ENCODE data around the gene MTG1. TPM values are rescaled to one million over a fixed set of nuclear protein-coding genes. Genes with fewer than 3 reads are reported as not detected.
A peak's percentile ranks its signal among the peaks of the same experiment; 100 is the strongest.
"Not testable (repeated sequence)": the region's sequence is repeated elsewhere in the genome, so short reads cannot be mapped to it uniquely, and the experiment has no call there.

The MTG1 gene
- polyA plus RNA-seq, 4 donors: 67.4 to 124 (median 90.9) TPM

DNA sequence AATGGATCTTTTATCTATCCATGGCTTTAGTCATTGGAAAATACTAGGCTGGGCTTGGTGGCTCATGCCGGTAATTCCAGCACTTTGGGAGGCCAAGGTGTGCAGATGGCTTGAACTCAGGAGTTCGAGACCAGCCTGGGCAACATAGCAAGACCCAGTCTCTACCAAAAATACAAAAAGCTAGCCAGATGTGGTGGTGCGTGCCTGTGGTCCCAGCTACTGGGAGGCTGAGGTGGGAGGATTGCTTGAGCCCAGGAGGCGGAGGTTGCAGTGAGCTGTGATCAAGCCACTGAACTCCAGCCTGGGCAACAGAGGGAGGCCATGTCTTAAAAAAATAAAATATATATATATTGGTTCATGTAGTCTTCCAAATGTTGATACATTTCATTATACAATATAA, 7.0 kb upstream of the MTG1 start:
- not testable (repeated sequence) for H3K27me3 ChIP-seq (ENCODE audit: control insufficient read depth in 3 of 3, insufficient read depth in 3 of 3, low read length in 3 of 3); H3K9me3 ChIP-seq (ENCODE audit: control insufficient read depth in 2 of 2, insufficient read depth in 1 of 2, low read depth in 1 of 2, low read length in 1 of 2); H3K4me1 ChIP-seq (ENCODE audit: control insufficient read depth in 3 of 3, insufficient read depth in 2 of 3, low read depth in 1 of 3, low read length in 2 of 3); H3K27ac ChIP-seq (ENCODE audit: low read depth in 1 of 3, low read length in 2 of 3); FAIRE-seq; DNase-seq; H3K4me3 ChIP-seq (ENCODE audit: low read depth in 1 of 3, low read length in 3 of 3)
- peaks cover 0 to 32% (median 9%) of the 10 kb centered on the region in 3 donors for H3K36me3 ChIP-seq (ENCODE audit: control insufficient read depth in 3 of 3, insufficient read depth in 2 of 3, low read depth in 1 of 3, low read length in 3 of 3)
- WGBS, 3 donors: 91 to 97% (median 97%) methylated on average over 4 of the region's 4 CpGs

DNA sequence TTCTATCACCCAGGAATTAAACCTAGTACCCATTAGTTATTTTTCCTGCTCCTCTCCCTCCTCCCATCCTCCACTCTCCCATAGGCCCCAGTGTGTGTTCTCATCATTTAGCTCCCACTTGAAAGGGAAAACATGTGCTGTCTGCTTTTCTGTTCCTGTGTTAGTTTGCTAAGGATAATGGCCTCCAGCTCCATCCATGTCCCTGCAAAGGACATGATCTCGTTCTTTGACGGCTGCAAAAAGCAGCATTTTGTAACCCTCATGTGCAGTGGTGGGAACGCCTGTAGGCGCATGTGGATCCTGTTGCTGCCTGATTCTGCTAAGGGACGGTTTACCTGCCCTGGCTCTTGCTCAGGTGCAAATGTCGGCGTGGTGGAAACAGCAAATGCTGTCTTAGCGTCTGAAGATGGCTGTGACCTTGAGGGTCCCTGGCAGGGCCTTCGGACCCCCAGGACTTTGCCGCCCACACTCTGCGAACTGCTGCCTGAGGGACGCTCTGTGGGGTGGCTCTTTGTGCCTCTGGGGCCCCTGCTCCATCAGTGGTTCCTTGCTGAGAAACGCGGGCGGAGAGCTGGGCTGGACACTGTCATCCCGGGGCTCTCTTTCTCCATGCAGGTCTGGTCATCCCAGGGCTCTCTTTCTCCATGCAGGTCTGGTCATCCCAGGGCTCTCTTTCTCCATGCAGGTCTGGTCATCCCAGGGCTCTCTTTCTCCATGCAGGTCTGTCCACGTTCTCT, 5.6 kb upstream of the MTG1 start:
- peaks cover 0 to under 1% (median 0%) of the 10 kb centered on the region in 3 donors for H3K4me1 ChIP-seq (ENCODE audit: control insufficient read depth in 3 of 3, insufficient read depth in 2 of 3, low read depth in 1 of 3, low read length in 2 of 3)
- H3K4me3 ChIP-seq (ENCODE audit: low read depth in 1 of 3, low read length in 3 of 3): no peak overlapping the region
- DNase-seq: no peak
- peaks cover 0 to 30% (median 9%) of the 10 kb centered on the region in 3 donors for H3K36me3 ChIP-seq (ENCODE audit: control insufficient read depth in 3 of 3, insufficient read depth in 2 of 3, low read depth in 1 of 3, low read length in 3 of 3)
- 83 to 86% (median 85%) methylated on average over 17 of the region's 17 CpGs for WGBS, 3 donors
- no peaks in the 10 kb centered on the region for H3K27me3 ChIP-seq (ENCODE audit: control insufficient read depth in 3 of 3, insufficient read depth in 3 of 3, low read length in 3 of 3)
- no peaks in the 10 kb centered on the region for H3K9me3 ChIP-seq (ENCODE audit: control insufficient read depth in 2 of 2, insufficient read depth in 1 of 2, low read depth in 1 of 2, low read length in 1 of 2)
- peak overlapping the region in 2 of 3 donors; percentile 64 to 92 for H3K27ac ChIP-seq (ENCODE audit: low read depth in 1 of 3, low read length in 2 of 3)
- no peak for FAIRE-seq

DNA sequence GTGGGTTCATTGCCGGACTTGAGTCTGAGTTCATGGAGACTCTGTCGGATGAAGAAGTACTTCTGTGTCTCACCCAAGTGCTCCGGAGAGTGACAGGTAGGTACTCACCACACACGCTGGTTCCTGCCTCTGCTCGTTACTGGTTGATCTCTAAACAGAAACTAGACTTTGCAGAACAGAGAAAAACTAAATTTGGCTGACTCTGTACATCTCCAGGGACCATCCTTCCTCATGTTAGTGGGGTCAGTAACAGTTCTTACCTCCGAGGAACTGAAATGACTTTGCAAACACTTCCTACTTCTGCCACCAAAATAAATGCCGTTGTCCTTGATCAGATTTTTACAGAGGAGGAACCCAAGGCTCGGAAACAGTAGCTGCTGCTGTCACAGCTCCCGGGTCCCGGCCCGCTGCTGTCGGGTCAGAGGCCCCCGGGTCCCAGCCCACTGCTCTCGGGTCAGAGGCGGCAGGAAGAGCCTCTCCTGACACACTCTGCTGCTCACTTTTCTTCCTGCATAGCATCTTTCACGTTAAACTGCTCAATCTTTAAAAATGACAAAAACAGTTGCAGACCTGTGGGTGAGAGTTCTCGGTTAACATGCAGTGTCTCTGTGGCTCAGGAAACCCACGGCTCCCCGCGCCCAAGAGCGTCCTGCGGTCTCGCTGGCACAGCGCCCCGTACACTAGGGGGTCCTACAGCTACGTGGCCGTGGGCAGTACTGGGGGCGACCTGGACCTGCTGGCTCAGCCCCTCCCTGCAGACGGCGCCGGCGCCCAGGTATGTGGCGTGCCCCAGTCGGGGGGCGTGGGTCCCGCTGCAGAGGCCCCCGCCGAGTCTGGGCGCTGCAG, 4.8 kb upstream of the MTG1 start:
- DNase-seq: peak in 1 of 2 donors; percentile 26
- WGBS, 3 donors: 68 to 78% (median 71%) methylated on average over 39 of the region's 39 CpGs
- peaks cover 0 to 23% (median 7%) of the 10 kb centered on the region in 3 donors for H3K36me3 ChIP-seq (ENCODE audit: control insufficient read depth in 3 of 3, insufficient read depth in 2 of 3, low read depth in 1 of 3, low read length in 3 of 3)

DNA sequence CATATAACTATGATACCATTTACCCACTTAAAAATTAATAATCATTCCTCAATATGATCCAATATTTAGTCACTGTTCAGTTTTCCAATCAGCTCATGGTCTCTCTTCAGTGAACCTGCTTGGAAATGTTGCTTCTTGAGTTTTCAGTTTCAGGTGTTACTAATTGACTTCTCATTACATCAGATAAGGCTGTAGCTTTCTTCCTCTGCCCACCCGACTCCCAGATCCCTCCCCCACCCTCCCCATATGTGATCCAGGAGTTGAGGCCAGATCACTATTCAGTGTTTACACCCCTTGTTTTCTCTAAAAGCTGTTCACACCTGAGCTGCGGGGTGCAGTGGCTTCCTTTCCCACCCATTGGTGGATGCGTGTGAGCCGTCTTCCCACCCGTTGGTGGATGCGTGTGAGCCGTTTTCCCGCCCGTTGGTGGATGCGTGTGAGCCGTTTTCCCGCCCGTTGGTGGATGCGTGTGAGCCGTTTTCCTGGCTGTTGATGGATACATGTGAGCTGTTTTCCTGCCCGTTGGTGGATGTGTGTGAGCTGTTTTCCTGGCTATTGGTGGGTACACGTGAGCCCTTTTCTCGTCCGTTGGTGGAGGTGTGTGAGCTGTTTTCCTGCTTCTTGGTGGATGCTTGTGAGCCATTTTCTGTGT, 3.2 kb upstream of the MTG1 start:
- 88 to 91% (median 89%) methylated on average over 19 of the region's 19 CpGs for WGBS, 3 donors
- Histone ChIP-seq H3K9me3 (ENCODE audit: control insufficient read depth in 2 of 2, insufficient read depth in 1 of 2, low read depth in 1 of 2, low read length in 1 of 2) (no peaks in the 10 kb centered on the region), H3K36me3 (ENCODE audit: control insufficient read depth in 3 of 3, insufficient read depth in 2 of 3, low read depth in 1 of 3, low read length in 3 of 3) (peaks cover 0 to 27% (median 2%) of the 10 kb centered on the region in 3 donors), H3K4me1 (ENCODE audit: control insufficient read depth in 3 of 3, insufficient read depth in 2 of 3, low read depth in 1 of 3, low read length in 2 of 3) (peaks cover 0 to 2% (median 0%) of the 10 kb centered on the region in 3 donors), H3K27ac (ENCODE audit: low read depth in 1 of 3, low read length in 2 of 3) (peak overlapping the region in 2 of 3 donors; percentile 73 to 92), H3K27me3 (ENCODE audit: control insufficient read depth in 3 of 3, insufficient read depth in 3 of 3, low read length in 3 of 3) (no peaks in the 10 kb centered on the region), H3K4me3 (ENCODE audit: low read depth in 1 of 3, low read length in 3 of 3) (no peak overlapping the region)
- FAIRE-seq (no peak), DNase-seq (no peak)

More for the DNA sequence above, 4.8 kb upstream of the MTG1 start:
- Histone ChIP-seq H3K27me3 (ENCODE audit: control insufficient read depth in 3 of 3, insufficient read depth in 3 of 3, low read length in 3 of 3) (no peaks in the 10 kb centered on the region), H3K9me3 (ENCODE audit: control insufficient read depth in 2 of 2, insufficient read depth in 1 of 2, low read depth in 1 of 2, low read length in 1 of 2) (no peaks in the 10 kb centered on the region), H3K4me3 (ENCODE audit: low read depth in 1 of 3, low read length in 3 of 3) (peak overlapping the region in 2 of 3 donors; percentile 12 to 24), H3K27ac (ENCODE audit: low read depth in 1 of 3, low read length in 2 of 3) (peak overlapping the region in 2 of 3 donors; percentile 22 to 92), H3K4me1 (ENCODE audit: control insufficient read depth in 3 of 3, insufficient read depth in 2 of 3, low read depth in 1 of 3, low read length in 2 of 3) (peaks cover 0 to 2% (median 0%) of the 10 kb centered on the region in 3 donors)
- FAIRE-seq: no peak

DNA sequence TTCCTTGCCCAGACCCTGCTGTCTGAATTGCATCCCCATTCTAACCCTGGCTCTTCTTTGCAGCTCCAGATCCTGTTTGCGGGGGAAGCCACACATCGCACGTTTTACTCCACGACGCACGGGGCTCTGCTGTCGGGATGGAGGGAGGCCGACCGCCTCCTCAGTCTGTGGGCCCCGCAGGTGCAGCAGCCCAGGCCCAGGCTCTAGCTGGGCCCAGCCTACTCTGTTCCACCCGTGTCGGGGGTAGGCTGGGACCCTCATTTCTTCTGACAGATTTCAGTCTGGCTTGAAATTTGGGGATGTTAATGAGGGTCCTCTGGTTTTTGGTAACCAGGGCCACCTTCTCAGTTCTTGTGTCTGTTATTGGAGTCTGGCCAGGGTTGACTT, 2.7 kb upstream of the MTG1 start:
- FAIRE-seq: no peak
- H3K9me3 ChIP-seq (ENCODE audit: control insufficient read depth in 2 of 2, insufficient read depth in 1 of 2, low read depth in 1 of 2, low read length in 1 of 2): no peaks in the 10 kb centered on the region
- H3K4me1 ChIP-seq (ENCODE audit: control insufficient read depth in 3 of 3, insufficient read depth in 2 of 3, low read depth in 1 of 3, low read length in 2 of 3): peaks cover 0 to 2% (median 0%) of the 10 kb centered on the region in 3 donors
- no peaks in the 10 kb centered on the region for H3K27me3 ChIP-seq (ENCODE audit: control insufficient read depth in 3 of 3, insufficient read depth in 3 of 3, low read length in 3 of 3)
- H3K36me3 ChIP-seq (ENCODE audit: control insufficient read depth in 3 of 3, insufficient read depth in 2 of 3, low read depth in 1 of 3, low read length in 3 of 3): peaks cover 0 to 33% (median 2%) of the 10 kb centered on the region in 3 donors
- H3K4me3 ChIP-seq (ENCODE audit: low read depth in 1 of 3, low read length in 3 of 3): no peak overlapping the region
- 94 to 98% (median 95%) methylated on average over 12 of the region's 12 CpGs for WGBS, 3 donors
- peak overlapping the region in 1 of 3 donors; percentile 92 for H3K27ac ChIP-seq (ENCODE audit: low read depth in 1 of 3, low read length in 2 of 3)
- no peak for DNase-seq

DNA sequence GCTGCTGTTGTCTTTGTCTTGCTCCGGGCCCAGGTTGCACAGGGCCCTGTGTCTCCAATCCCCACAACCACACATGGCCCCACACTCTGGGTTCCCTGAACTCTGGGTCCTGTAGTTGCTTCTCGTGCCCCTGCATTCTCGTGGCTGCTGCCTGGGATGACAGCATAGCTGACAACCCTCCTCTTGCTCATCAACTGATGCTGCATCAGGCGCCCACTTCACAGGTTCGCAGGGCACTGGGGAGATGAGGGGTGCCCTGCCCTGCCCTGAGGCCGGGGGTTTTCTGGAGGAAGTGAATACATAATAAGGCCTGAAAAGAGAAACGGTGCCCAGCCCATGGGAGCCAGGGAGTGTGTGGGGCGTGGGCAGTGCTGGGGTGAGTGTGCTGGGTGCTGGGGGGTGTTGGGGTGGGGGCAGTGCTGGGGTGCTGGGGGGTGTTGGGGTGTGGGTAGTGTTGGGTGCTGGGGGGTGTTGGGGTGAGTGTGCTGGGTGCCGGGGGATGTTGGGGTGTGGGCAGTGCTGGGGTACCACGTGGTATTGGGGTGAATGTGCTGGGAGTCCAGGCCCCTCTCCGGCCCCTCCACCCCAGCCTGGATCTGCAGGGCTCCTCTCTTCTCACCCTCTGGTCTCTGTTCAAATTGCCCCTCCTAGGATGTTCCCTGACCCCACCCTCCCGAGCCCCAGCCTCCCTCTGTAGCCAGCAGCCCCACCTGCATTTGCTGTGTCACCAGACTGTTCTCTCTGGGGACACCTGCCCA, 2.0 kb upstream of the MTG1 start:
- Histone ChIP-seq H3K27me3 (ENCODE audit: control insufficient read depth in 3 of 3, insufficient read depth in 3 of 3, low read length in 3 of 3) (no peaks in the 10 kb centered on the region), H3K27ac (ENCODE audit: low read depth in 1 of 3, low read length in 2 of 3) (no peak overlapping the region), H3K4me1 (ENCODE audit: control insufficient read depth in 3 of 3, insufficient read depth in 2 of 3, low read depth in 1 of 3, low read length in 2 of 3) (peaks cover 0 to 2% (median 0%) of the 10 kb centered on the region in 3 donors), H3K36me3 (ENCODE audit: control insufficient read depth in 3 of 3, insufficient read depth in 2 of 3, low read depth in 1 of 3, low read length in 3 of 3) (peaks cover 0 to 38% (median 2%) of the 10 kb centered on the region in 3 donors), H3K9me3 (ENCODE audit: control insufficient read depth in 2 of 2, insufficient read depth in 1 of 2, low read depth in 1 of 2, low read length in 1 of 2) (no peaks in the 10 kb centered on the region), H3K4me3 (ENCODE audit: low read depth in 1 of 3, low read length in 3 of 3) (no peak overlapping the region)
- DNase-seq (no peak), FAIRE-seq (no peak)
- WGBS, 3 donors: 77 to 89% (median 80%) methylated on average over 10 to 12 of the region's 12 CpGs

DNA sequence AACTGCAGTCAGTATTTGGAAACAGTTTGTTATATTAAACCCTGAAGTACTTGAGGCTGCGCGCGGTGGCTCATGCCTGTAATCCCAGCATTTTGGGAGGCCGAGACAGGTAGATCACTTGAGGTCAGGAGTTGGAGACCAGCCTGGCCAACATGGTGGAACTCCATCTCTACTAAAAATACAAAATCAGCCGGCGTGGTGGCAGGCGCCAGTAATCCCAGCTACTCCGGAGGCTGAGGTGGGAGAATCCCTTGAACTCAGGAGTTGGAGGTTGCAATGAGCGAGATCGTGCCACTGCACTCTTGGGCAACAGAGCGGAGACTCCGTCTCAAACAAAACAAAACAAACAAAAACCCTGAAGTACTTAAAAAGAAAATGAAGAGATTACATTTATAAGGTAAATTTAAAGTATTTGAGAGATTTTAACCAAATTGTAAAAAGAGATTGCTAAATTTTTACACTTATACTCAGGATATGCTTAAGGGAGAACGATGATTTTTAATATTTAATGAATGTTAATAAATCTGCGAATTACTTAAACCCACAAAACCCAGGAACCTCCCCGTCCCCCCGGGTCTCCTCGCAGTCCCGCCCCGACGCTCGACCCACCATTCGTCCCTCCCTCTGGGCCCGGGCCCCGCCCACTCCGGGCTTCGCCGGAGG, 425 bp upstream of the MTG1 start:
- no peak for FAIRE-seq
- peak overlapping the region in 2 of 3 donors; percentile 18 to 86 for H3K27ac ChIP-seq (ENCODE audit: low read depth in 1 of 3, low read length in 2 of 3)
- 35 to 37% (median 36%) methylated on average over 27 of the region's 27 CpGs for WGBS, 3 donors
- H3K4me1 ChIP-seq (ENCODE audit: control insufficient read depth in 3 of 3, insufficient read depth in 2 of 3, low read depth in 1 of 3, low read length in 2 of 3): peaks cover 0 to 2% (median 0%) of the 10 kb centered on the region in 3 donors
- H3K4me3 ChIP-seq (ENCODE audit: low read depth in 1 of 3, low read length in 3 of 3): peak overlapping the region; percentile 75 to 78 (median 75)
- H3K9me3 ChIP-seq (ENCODE audit: control insufficient read depth in 2 of 2, insufficient read depth in 1 of 2, low read depth in 1 of 2, low read length in 1 of 2): no peaks in the 10 kb centered on the region
- no peaks in the 10 kb centered on the region for H3K27me3 ChIP-seq (ENCODE audit: control insufficient read depth in 3 of 3, insufficient read depth in 3 of 3, low read length in 3 of 3)
- H3K36me3 ChIP-seq (ENCODE audit: control insufficient read depth in 3 of 3, insufficient read depth in 2 of 3, low read depth in 1 of 3, low read length in 3 of 3): peaks cover 0 to 47% (median 4%) of the 10 kb centered on the region in 3 donors
- DNase-seq: no peak
